ENCODE data around the gene TXNL4A.

Gene TXNL4A

DNA sequence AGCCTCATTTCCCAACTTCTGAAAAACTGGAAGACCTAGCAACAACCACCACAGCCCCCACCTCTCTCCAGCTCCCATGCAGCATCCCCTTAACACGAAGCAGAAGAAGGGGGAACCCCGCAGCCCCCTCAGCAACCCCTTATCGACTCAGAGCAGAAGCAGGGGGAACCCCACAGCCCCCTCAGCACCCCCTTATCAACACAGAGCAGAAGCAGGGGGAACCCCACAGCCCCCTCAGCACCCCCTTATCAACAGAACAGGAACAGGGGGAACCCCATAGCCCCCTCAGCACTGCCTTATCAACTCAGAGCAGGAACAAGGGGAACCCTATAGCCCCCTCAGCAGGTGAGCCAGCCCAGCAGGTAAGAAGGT lies 43.6 kb downstream of the TXNL4A start:
- Histone ChIP-seq H3K27me3 (ENCODE audit: control insufficient read depth in 1 of 2, insufficient read depth in 2 of 2, low read length in 2 of 2) (no peaks in the 10 kb centered on the region), H3K36me3 (ENCODE audit: insufficient read depth, low read length) (peaks cover 14% of the 10 kb centered on the region), H3K4me3 (ENCODE audit: low read depth in 1 of 2, low read length in 2 of 2) (no peak overlapping the region), H3K9me3 (ENCODE audit: low read length) (no peaks in the 10 kb centered on the region), H3K9ac (ENCODE audit: low read length) (no peak overlapping the region), H3K4me1 (ENCODE audit: insufficient read depth, low read length) (peaks cover 20% of the 10 kb centered on the region), H3K27ac (ENCODE audit: low read depth, low read length) (no peak overlapping the region)

DNA sequence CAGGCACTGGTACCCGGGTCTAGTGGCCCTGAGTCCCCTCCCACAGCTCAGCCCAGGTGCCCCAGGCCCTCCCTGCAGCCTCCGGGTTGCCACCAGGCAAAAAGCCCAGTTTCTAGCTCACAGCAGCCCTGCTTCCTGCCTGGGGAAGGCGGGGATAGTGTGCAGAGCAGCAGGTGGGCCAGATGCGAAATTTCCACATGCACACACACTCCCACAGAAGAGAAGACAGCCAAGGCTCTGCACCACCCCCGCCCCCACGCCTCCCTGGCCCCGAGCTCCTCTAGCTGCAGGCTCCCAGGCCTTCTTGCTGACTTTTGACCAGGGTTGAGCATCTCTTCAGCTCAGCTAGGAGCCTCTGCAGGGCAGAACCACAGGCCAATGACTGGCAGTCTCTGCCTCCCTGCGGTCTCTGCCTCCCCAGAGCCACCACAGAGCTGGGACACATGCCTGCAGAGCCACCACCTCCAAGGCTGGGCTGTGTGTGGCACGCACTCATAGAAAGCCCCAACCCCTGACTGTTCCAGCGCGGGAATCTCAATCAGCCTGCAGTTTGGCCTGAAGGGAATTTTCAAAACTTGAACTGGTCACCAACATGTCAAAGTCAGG lies 44.1 kb downstream of the TXNL4A start:
- Histone ChIP-seq H3K4me3 (ENCODE audit: low read depth in 1 of 2, low read length in 2 of 2) (no peak overlapping the region), H3K27me3 (ENCODE audit: control insufficient read depth in 1 of 2, insufficient read depth in 2 of 2, low read length in 2 of 2) (no peaks in the 10 kb centered on the region), H3K9me3 (ENCODE audit: low read length) (no peaks in the 10 kb centered on the region), H3K9ac (ENCODE audit: low read length) (no peak overlapping the region), H3K4me1 (ENCODE audit: insufficient read depth, low read length) (peaks cover 15% of the 10 kb centered on the region), H3K36me3 (ENCODE audit: insufficient read depth, low read length) (peaks cover 14% of the 10 kb centered on the region), H3K27ac (ENCODE audit: low read depth, low read length) (no peak overlapping the region)

DNA sequence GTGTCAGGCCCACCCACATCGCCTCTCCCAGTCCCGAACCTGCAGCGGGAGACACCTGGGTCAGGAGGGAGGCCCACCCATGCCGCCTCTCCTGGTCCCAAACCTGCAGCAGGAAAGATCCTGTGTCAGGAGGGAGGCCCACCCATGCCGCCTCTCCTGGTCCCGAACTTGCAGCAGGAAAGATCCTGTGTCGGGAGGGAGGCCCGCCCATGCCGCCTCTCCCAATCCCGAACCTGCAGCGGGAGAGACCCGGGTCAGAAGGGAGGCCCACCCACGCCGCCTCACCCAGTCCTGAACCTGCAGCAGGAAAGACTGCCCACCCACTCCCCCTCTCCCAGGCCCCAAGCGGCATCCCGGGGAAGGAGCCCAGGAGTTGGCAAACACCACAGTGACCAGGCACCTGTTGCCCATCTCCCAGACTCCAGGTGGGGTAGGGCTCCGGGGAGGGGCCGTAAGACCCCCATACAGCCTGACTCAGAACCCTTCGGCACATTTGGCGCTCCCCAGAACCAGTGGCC lies 44.7 kb downstream of the TXNL4A start:
- Histone ChIP-seq H3K27me3 (ENCODE audit: control insufficient read depth in 1 of 2, insufficient read depth in 2 of 2, low read length in 2 of 2) (no peaks in the 10 kb centered on the region), H3K4me3 (ENCODE audit: low read depth in 1 of 2, low read length in 2 of 2) (no peak overlapping the region), H3K9me3 (ENCODE audit: low read length) (no peaks in the 10 kb centered on the region), H3K27ac (ENCODE audit: low read depth, low read length) (no peak overlapping the region), H3K36me3 (ENCODE audit: insufficient read depth, low read length) (peaks cover 14% of the 10 kb centered on the region), H3K4me1 (ENCODE audit: insufficient read depth, low read length) (peaks cover 11% of the 10 kb centered on the region), H3K9ac (ENCODE audit: low read length) (no peak overlapping the region)

DNA sequence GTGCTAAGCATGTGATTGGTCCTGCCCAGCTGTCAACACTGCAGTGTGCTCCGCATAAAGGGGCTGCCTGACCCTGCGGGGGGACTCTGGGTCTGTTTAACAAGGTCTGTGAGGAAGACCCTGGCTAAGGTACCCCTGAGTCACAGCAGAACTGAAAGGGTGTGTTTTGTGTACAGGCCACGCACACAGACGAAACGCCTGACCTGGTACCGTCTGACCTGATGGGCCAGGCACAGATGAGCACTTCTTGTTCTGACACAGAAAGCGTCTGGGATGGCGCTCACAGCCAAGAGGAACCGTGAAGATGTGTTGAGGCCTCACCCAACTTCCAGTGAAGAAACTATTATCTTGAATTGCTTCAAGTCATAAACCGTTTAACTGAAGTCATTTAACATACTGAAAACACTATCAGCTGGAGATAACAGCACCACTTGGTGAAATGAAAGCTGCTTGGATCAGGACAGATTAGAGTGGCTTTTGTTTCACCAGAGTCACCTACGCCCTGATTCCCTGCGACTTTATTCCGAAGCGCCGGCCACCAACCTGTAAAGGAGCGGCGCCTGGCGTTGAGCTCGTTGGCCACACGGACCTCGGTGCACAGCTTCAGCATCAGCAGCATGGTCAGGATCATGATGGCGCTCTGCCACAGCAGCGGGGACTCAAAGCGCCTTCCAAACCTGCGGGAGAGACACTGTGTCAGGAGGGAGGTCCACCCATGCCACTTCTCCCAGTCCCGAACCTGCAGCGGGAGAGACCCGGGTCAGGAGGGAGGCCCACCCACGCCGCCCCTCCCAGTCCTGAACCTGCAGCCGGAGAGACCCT lies 45.4 kb downstream of the TXNL4A start:
- Histone ChIP-seq H3K4me3 (ENCODE audit: low read depth in 1 of 2, low read length in 2 of 2) (no peak overlapping the region), H3K36me3 (ENCODE audit: insufficient read depth, low read length) (peaks cover 14% of the 10 kb centered on the region), H3K9ac (ENCODE audit: low read length) (no peak overlapping the region), H3K9me3 (ENCODE audit: low read length) (no peaks in the 10 kb centered on the region), H3K27me3 (ENCODE audit: control insufficient read depth in 1 of 2, insufficient read depth in 2 of 2, low read length in 2 of 2) (no peaks in the 10 kb centered on the region), H3K4me1 (ENCODE audit: insufficient read depth, low read length) (peaks cover 5% of the 10 kb centered on the region), H3K27ac (ENCODE audit: low read depth, low read length) (no peak overlapping the region)

DNA sequence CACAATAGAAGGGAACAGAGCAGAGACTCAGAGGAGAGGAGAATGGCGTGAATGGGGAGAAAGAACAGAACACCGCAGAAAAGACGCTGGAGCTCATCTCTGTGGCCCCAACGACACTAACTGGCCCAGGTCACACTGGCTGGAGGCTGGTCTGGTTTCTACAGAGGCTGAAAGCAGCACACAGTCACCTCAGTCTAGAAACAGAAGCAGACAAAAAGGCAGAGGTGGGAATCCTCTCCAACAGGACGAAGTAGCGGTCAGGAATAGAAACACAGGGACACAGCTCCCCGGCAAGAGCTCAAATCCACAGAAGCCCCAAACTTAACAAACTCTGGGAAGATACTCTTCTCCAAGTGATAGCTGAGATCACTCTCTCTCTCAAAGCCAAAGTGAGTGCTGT lies 46.2 kb downstream of the TXNL4A start:
- Histone ChIP-seq H3K36me3 (ENCODE audit: insufficient read depth, low read length) (peaks cover 14% of the 10 kb centered on the region), H3K27me3 (ENCODE audit: control insufficient read depth in 1 of 2, insufficient read depth in 2 of 2, low read length in 2 of 2) (no peaks in the 10 kb centered on the region), H3K4me1 (ENCODE audit: insufficient read depth, low read length) (no peaks in the 10 kb centered on the region), H3K27ac (ENCODE audit: low read depth, low read length) (no peak overlapping the region), H3K4me3 (ENCODE audit: low read depth in 1 of 2, low read length in 2 of 2) (no peak overlapping the region), H3K9ac (ENCODE audit: low read length) (no peak overlapping the region), H3K9me3 (ENCODE audit: low read length) (no peaks in the 10 kb centered on the region)

DNA sequence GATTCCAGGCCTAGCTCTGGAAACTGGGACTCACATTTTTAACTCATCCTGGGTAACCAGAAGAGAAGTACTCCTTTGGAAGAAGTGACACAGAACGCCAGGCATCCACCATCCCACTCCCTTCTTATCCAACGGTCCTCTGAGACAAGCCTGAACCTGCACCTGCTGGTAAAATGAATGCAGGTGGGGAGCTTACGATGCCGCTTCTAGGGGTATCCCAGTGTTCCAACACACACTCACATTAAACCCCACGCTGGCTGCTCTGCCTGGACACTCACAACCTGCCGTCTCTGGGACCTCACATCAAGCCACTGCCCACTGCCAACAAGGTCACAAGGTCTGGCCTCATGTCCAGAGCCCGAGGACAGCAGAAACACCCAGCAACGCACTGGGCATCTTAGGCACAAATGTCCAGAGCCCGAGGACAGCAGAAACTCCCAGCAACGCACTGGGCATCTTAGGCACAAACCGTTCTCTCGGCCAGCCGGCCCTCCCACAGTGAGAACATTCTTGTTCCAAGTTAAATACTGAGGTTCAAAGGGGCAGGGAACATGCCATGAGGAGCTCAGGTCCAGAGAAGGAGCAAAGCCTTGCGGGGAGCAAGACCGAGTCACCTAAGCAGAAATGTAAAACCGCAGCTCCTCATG lies 46.8 kb downstream of the TXNL4A start:
- H3K36me3 ChIP-seq (ENCODE audit: insufficient read depth, low read length), result peaks cover 14% of the 10 kb centered on the region
- H3K9ac ChIP-seq (ENCODE audit: low read length), result no peak overlapping the region
- H3K27me3 ChIP-seq (ENCODE audit: control insufficient read depth in 1 of 2, insufficient read depth in 2 of 2, low read length in 2 of 2), result no peaks in the 10 kb centered on the region
- no peak overlapping the region for H3K4me3 ChIP-seq (ENCODE audit: low read depth in 1 of 2, low read length in 2 of 2)
- no peaks in the 10 kb centered on the region for H3K9me3 ChIP-seq (ENCODE audit: low read length)
- no peaks in the 10 kb centered on the region for H3K4me1 ChIP-seq (ENCODE audit: insufficient read depth, low read length)
- no peak overlapping the region for H3K27ac ChIP-seq (ENCODE audit: low read depth, low read length)

DNA sequence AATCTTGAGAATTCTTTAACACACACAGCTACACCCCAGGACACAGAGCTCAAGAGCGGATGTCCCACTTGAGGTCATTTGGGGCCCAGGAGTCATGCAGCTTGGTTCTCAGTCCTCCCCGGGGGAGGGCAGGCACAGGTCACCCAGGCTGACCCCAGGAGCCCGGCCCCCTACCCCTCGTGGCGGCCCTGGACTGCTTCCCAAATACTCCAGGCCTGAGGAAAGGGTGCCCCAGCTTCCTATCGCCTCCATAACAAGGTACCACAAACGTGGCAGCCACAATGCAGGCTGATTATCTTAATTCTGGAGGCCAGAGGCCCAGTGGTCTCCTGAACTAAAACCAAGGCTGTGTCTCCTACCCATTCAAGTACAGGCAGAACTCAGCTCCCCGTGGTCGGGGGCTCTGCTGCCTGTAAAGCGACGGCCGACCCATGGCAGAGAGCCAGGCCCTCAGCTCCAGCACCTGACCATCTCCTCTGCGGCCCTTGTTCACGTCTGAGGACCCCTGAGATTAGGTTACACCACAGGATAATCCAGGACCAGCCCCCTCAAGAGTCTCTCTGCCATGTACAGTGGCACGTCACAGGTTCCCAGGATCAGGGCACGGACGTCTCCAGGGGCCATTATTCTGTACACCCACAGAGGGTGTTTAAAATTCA lies 47.4 kb downstream of the TXNL4A start:
- H3K4me3 ChIP-seq (ENCODE audit: low read depth in 1 of 2, low read length in 2 of 2), result no peak overlapping the region

DNA sequence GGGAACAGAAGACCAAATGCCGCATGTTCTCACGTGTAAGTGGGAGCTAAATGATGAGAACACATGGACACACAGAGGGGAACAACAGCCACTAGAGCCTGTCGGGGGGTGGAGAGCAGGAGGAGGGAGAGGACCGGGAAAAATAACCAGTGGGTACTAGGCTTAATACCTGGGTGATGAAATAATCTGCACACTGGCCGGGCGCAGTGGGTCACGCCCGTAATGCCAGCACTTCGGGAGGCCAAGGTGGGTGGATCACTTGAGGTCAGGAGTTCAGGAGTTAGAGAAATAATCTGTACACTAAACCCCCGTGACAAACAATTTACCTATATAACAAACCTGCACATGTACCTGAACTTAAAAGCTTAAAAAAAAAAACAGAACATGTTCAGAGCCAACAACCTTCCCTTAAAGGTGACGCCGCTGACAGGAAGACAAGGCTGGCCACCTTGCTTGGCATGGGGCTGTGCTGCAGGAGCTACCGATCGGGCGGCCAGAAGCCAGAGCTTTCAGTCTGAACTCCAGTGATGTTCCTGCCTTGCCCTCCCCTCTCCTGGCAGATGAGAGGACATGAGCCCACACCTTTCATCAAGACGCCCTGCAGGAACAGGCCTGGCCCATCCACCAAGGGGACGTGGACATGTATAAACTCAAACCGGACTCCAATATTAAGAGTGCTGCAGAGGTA lies 48.1 kb downstream of the TXNL4A start:
- no peaks in the 10 kb centered on the region for H3K27me3 ChIP-seq (ENCODE audit: control insufficient read depth in 1 of 2, insufficient read depth in 2 of 2, low read length in 2 of 2)
- H3K4me3 ChIP-seq (ENCODE audit: low read depth in 1 of 2, low read length in 2 of 2), result no peak overlapping the region
- H3K36me3 ChIP-seq (ENCODE audit: insufficient read depth, low read length), result peaks cover 14% of the 10 kb centered on the region
- H3K4me1 ChIP-seq (ENCODE audit: insufficient read depth, low read length), result no peaks in the 10 kb centered on the region
- no peak overlapping the region for H3K27ac ChIP-seq (ENCODE audit: low read depth, low read length)
- no peak overlapping the region for H3K9ac ChIP-seq (ENCODE audit: low read length)
- H3K9me3 ChIP-seq (ENCODE audit: low read length), result no peaks in the 10 kb centered on the region

More for the DNA sequence above, 47.4 kb downstream of the TXNL4A start:
- Histone ChIP-seq H3K27ac (ENCODE audit: low read depth, low read length) (no peak overlapping the region), H3K9me3 (ENCODE audit: low read length) (no peaks in the 10 kb centered on the region), H3K9ac (ENCODE audit: low read length) (no peak overlapping the region), H3K4me1 (ENCODE audit: insufficient read depth, low read length) (no peaks in the 10 kb centered on the region), H3K36me3 (ENCODE audit: insufficient read depth, low read length) (peaks cover 14% of the 10 kb centered on the region), H3K27me3 (ENCODE audit: control insufficient read depth in 1 of 2, insufficient read depth in 2 of 2, low read length in 2 of 2) (no peaks in the 10 kb centered on the region)

DNA sequence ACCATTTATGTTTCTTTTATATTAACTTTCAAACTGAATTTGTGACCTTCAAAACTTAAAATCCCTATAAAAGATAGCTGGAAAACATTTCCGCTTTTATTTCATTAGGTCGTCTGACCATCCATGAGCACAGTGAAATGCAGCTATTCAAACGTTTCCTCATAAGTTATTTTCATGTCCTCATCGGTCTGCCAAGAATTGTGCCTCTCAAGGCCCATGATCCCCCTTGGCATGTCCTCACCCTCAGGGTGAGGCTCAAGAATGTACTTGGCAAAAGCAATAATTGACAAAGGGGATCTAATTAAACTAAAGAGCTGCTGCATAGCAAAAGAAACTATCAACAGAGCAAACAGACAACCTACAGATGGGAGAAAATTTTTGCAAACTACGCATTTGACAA lies 49.3 kb downstream of the TXNL4A start:
- Histone ChIP-seq H3K9me3 (ENCODE audit: low read length) (no peaks in the 10 kb centered on the region), H3K36me3 (ENCODE audit: insufficient read depth, low read length) (peaks cover 14% of the 10 kb centered on the region), H3K27ac (ENCODE audit: low read depth, low read length) (no peak overlapping the region), H3K4me1 (ENCODE audit: insufficient read depth, low read length) (no peaks in the 10 kb centered on the region), H3K4me3 (ENCODE audit: low read depth in 1 of 2, low read length in 2 of 2) (no peak overlapping the region), H3K9ac (ENCODE audit: low read length) (no peak overlapping the region), H3K27me3 (ENCODE audit: control insufficient read depth in 1 of 2, insufficient read depth in 2 of 2, low read length in 2 of 2) (no peaks in the 10 kb centered on the region)

DNA sequence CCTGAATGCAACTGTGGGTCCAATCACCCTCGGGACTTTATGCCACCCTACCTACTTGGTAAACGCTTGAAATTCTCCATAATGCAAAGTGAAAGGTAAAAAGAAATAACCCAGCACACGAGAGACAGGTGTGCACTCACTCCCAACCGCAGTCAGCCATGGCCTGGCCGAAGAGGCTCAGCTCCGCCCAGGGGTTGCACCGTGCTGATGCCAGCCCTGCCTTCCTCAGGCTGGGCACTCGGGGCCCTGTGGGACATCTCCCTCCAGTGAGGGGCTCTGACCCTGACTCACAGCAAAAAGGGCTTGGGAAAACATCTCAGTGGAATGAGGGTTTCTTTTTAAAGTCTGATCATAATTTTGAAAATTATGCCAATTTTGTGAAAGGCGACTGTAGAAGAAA lies 50.2 kb downstream of the TXNL4A start:
- peaks cover under 1% of the 10 kb centered on the region for H3K9me3 ChIP-seq (ENCODE audit: low read length)
- H3K4me3 ChIP-seq (ENCODE audit: low read depth in 1 of 2, low read length in 2 of 2), result no peak overlapping the region
- H3K4me1 ChIP-seq (ENCODE audit: insufficient read depth, low read length), result no peaks in the 10 kb centered on the region
- H3K27me3 ChIP-seq (ENCODE audit: control insufficient read depth in 1 of 2, insufficient read depth in 2 of 2, low read length in 2 of 2), result no peaks in the 10 kb centered on the region
- H3K36me3 ChIP-seq (ENCODE audit: insufficient read depth, low read length), result peaks cover 13% of the 10 kb centered on the region
- H3K27ac ChIP-seq (ENCODE audit: low read depth, low read length), result no peak overlapping the region
- no peak overlapping the region for H3K9ac ChIP-seq (ENCODE audit: low read length)
